Measurements from ENCODE around the gene SLC34A2.
A peak's percentile ranks its signal among the peaks of the same experiment; 100 is the strongest.
"Not testable (repeated sequence)": the region's sequence is repeated elsewhere in the genome, so short reads cannot be mapped to it uniquely, and the experiment has no call there.

Gene SLC34A2

GRCh38 chr4:25654971-25655963 is at the start of gene SLC34A2:
Gene SLC34A2 (plus strand): TSS chr4:25655851. CDS start chr4:25662501, 6,650 bp downstream.
- peak within 1 kb of the TSS in 1 of 7 experiments; percentile 18 for H3K4me3 ChIP-seq
- peak within 1 kb of the TSS in 2 of 21 experiments; percentile 59 to 62 for H3K27ac ChIP-seq

GRCh38 chr4:25608644-25609043 is 47.0 kb upstream of the SLC34A2 start:
- H3K4me3 ChIP-seq = no peak overlapping the region
- H3K27ac ChIP-seq = no peak overlapping the region

GRCh38 chr4:25609976-25610375 is 45.7 kb upstream of the SLC34A2 start:
- Histone ChIP-seq H3K4me3 (no peak overlapping the region), H3K27ac (no peak overlapping the region)

GRCh38 chr4:25613613-25614012 is 42.0 kb upstream of the SLC34A2 start:
- not testable (repeated sequence) for H3K4me3 ChIP-seq, H3K27ac ChIP-seq

GRCh38 chr4:25614807-25615206 is 40.8 kb upstream of the SLC34A2 start:
- Histone ChIP-seq H3K27ac (no peak overlapping the region), H3K4me3 (no peak overlapping the region)

GRCh38 chr4:25621027-25621930 is 34.4 kb upstream of the SLC34A2 start:
- H3K27ac ChIP-seq = no peak overlapping the region

GRCh38 chr4:25624616-25625015 is 31.0 kb upstream of the SLC34A2 start:
- Histone ChIP-seq H3K4me3 (no peak overlapping the region), H3K27ac (no peak overlapping the region)

More at GRCh38 chr4:25621027-25621930, 34.4 kb upstream of the SLC34A2 start:
- H3K4me3 ChIP-seq = no peak overlapping the region

- Histone ChIP-seq H3K27ac (no peak overlapping the region), H3K4me3 (no peak overlapping the region)
Measured at GRCh38 chr4:25628451-25628850, 27.2 kb upstream of the SLC34A2 start.

GRCh38 chr4:25632135-25632534 is 23.5 kb upstream of the SLC34A2 start:
- Histone ChIP-seq H3K27ac (no peak overlapping the region), H3K4me3 (no peak overlapping the region)

GRCh38 chr4:25633541-25633940 is 22.1 kb upstream of the SLC34A2 start:
- Histone ChIP-seq H3K4me3 (no peak overlapping the region), H3K27ac (no peak overlapping the region)

GRCh38 chr4:25635501-25635900 is 20.1 kb upstream of the SLC34A2 start:
- H3K27ac ChIP-seq = no peak overlapping the region
- no peak overlapping the region for H3K4me3 ChIP-seq

GRCh38 chr4:25637581-25638220 is 17.9 kb upstream of the SLC34A2 start:
- H3K27ac ChIP-seq = no peak overlapping the region
- H3K4me3 ChIP-seq = no peak overlapping the region

- Histone ChIP-seq H3K27ac (no peak overlapping the region), H3K4me3 (no peak overlapping the region)
Measured at GRCh38 chr4:25638221-25638601, 17.4 kb upstream of the SLC34A2 start.

- H3K27ac ChIP-seq = no peak overlapping the region
- no peak overlapping the region for H3K4me3 ChIP-seq
Measured at GRCh38 chr4:25638806-25639205, 16.8 kb upstream of the SLC34A2 start.

- Histone ChIP-seq H3K27ac (no peak overlapping the region), H3K4me3 (no peak overlapping the region)
Measured at GRCh38 chr4:25650311-25650710, 5.3 kb upstream of the SLC34A2 start.

GRCh38 chr4:25651682-25652081 is 4.0 kb upstream of the SLC34A2 start:
- H3K4me3 ChIP-seq = no peak overlapping the region
- H3K27ac ChIP-seq = no peak overlapping the region

- H3K27ac ChIP-seq = no peak overlapping the region
- H3K4me3 ChIP-seq = no peak overlapping the region
Measured at GRCh38 chr4:25654031-25654970, 1.4 kb upstream of the SLC34A2 start.

- Histone ChIP-seq H3K27ac (peak overlapping the region in 1 of 21 experiments; percentile 8), H3K4me3 (peak overlapping the region in 1 of 7 experiments; percentile 18)
Measured at GRCh38 chr4:25656031-25656430, 380 bp downstream of the SLC34A2 start.

GRCh38 chr4:25658357-25658771 is 2.7 kb downstream of the SLC34A2 start:
- Histone ChIP-seq H3K27ac (no peak overlapping the region), H3K4me3 (no peak overlapping the region)

Measured in skin epidermis (tissue), 12 donors.